Fibroblast of mammary gland (primary cell): ENCODE data around the gene FBN1.

Experiments used
- DNase-seq: peaks from one replicate; pipeline ENCODE4 v3.0.0-alpha.2; 2010; ENCODE audit warnings: low read depth
- H3K4me3 ChIP-seq: 2 replicates; pipeline ENCODE4 v1.5.1; 2011; ENCODE audit warnings: low read depth, mild to moderate bottlenecking, low read length, moderate library complexity; ENCODE audit not compliant: control insufficient read depth
- TF ChIP-seq, protein P1 (sequence below): conservative IDR thresholded peaks from 2 replicates; pipeline ENCODE4 v1.5.1; 2011; ENCODE audit warnings: low read depth, low read length, inconsistent platforms; ENCODE audit not compliant: control insufficient read depth, insufficient read depth

The FBN1 gene

DNA sequence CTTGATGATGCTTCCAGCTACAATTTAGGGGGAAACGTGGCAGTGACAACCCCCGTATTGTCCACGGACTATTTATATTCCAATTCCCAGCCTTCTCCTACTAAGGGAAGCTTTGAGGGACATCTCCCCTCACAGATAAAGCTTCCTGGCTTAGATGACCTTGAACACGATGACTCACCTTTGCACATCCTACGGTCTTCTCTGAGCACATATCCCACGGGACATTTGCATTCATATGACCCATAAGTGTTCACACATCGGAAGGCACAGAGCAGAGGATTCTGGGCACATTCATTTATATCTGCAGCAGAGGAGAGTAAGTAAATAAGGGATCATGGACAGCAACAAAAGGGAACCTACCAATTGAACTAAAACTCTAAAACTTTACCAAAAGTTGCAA, 212.8 kb downstream of the FBN1 start:
- TF ChIP-seq, protein P1, sequence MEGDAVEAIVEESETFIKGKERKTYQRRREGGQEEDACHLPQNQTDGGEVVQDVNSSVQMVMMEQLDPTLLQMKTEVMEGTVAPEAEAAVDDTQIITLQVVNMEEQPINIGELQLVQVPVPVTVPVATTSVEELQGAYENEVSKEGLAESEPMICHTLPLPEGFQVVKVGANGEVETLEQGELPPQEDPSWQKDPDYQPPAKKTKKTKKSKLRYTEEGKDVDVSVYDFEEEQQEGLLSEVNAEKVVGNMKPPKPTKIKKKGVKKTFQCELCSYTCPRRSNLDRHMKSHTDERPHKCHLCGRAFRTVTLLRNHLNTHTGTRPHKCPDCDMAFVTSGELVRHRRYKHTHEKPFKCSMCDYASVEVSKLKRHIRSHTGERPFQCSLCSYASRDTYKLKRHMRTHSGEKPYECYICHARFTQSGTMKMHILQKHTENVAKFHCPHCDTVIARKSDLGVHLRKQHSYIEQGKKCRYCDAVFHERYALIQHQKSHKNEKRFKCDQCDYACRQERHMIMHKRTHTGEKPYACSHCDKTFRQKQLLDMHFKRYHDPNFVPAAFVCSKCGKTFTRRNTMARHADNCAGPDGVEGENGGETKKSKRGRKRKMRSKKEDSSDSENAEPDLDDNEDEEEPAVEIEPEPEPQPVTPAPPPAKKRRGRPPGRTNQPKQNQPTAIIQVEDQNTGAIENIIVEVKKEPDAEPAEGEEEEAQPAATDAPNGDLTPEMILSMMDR = no peak
- no peak overlapping the region for H3K4me3 ChIP-seq
- peak; percentile 67 for DNase-seq

DNA sequence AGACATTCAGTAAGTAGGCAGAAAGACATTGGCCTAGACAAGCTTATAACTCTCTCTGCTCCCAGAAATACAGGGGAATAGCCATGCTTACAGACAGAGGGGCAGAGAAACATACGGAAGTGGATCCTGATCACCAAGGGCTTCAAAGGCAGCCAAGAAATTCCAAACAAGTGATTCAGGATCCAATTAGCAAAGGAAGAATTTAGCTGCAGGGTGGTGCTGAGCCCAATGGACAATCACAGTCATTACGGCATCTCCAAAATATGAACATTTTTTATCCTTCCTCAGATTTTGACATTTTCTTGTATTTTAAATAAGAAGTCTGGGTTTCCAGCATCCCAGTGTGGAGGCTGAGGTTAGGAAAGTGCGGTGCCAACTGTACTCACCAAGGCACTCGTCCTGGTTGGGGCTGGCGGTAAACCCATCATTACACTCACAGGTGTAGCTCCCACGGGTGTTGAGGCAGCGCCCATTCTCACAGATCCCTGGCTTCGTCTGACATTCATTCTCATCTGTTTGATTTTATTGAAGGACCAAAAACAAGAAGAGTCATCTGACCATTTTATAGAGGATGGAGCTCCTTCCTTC, 217.5 kb downstream of the FBN1 start:
- TF ChIP-seq, protein P1 = no peak
- peak; percentile 80 for DNase-seq
- no peak overlapping the region for H3K4me3 ChIP-seq

DNA sequence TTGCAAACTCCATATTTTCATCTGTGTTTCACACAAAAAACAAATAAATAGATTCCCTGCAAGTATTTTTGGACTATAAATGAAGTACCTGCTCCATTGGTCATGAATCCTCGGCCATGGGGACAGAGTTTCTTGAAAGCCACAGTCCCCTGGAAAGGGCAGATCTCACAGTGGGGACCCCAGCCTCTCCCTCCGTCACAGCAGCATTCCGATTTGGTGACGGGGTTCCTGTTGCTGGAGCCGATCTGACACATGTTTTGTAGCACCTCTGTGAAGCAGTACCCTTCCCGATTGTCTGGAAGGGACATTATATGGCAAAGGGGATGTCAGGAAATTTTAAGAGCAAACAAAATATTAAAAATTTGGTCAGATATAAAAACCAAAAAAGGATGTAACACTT, 218.0 kb downstream of the FBN1 start:
- DNase-seq = no peak
- H3K4me3 ChIP-seq = no peak overlapping the region

DNA sequence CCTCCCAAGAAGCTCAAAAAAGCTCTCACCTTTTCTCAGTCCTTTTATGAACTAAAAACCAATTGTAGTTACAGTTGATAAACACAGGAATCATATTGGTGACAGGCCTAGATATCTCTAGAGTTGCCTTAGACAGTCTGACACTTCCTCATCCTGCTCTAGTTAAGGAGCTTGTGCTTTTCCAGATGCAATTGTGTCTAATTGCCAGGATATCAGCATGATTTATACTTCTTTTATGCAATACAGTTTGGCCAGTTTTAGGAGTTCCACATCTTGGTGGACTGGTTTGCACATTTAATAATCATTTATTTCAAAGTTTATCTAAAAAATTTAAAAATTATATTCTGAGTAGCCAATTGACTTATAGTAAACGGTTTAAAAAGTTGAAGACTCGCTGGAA, 218.6 kb downstream of the FBN1 start:
- no peak overlapping the region for H3K4me3 ChIP-seq
- DNase-seq = no peak
- TF ChIP-seq, protein P1 = no peak

More for the DNA sequence above, 218.0 kb downstream of the FBN1 start:
- TF ChIP-seq, protein P1 = no peak

DNA sequence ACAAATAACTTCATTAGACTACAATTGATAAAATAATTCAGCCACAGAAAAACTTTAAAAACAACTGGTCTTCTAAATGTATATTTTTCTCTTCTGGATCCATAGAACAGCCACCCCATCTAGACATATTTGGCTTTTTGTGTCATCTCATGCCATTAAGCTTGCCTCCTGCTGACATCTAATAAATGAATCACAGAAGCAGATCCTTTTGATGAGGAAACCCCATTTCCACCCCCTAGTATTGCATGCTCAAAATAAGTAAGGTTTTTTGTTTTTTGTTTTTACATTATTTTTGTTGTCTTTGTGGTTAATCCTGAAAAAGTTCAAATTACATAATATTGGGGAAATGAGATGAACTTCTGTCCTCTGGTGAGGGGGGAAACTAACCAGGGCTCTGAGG, 219.5 kb downstream of the FBN1 start:
- TF ChIP-seq, protein P1 = no peak
- DNase-seq = no peak
- H3K4me3 ChIP-seq = no peak overlapping the region

DNA sequence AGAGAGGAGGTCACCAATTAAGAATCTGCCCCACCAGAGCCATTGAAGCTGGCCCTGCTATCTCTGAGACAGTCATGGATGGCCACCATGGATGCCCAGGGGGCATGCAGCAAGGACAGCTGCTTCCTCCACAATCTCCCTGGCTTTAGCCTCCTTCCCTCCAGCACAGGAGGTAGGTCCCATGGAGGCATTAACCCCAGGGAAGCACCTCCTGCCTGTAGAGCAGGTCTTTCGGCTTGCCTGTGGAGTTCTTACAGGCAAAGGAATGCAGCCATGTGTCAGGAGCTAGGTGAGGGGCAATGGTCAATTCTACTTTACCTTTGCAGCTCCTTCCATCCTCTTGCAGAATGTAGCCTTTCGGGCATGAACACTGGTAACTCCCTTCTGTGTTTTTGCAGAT, 220.5 kb downstream of the FBN1 start:
- TF ChIP-seq, protein P1 = no peak
- H3K4me3 ChIP-seq = no peak overlapping the region
- no peak for DNase-seq
